Neural cell (in vitro differentiated cells): ENCODE measurements around the gene ABCB8. TPM values are rescaled to one million over a fixed set of nuclear protein-coding genes. Genes with fewer than 3 reads are reported as not detected.

Experiments used
- H2AFZ ChIP-seq: fragments of 200-600, 300-800 bp; sonication (generic), shearing (Covaris generic); 2 replicates; pipeline ENCODE4 v1.6.0; 2014; ENCODE audit warnings: low read depth, mild to moderate bottlenecking, antibody characterized with exemption, low read length, moderate library complexity
- H3F3A ChIP-seq: fragments of 200-600 bp; shearing (Covaris generic); 2 replicates; pipeline ENCODE4 v1.6.1; 2016; ENCODE audit warnings: mild to moderate bottlenecking, moderate library complexity, mixed read lengths, antibody characterized with exemption, low read length; ENCODE audit not compliant: insufficient read depth, poor library complexity, severe bottlenecking
- H3K27ac ChIP-seq: fragments of 200-600, 300-800 bp; sonication (generic), shearing (Covaris generic); 2 replicates; pipeline ENCODE4 v1.5.1; 2014; ENCODE audit warnings: mild to moderate bottlenecking, low read length, moderate library complexity
- H3K27me3 ChIP-seq: fragments of 300-800, 200-600 bp; sonication (generic), shearing (Covaris generic); 2 replicates; pipeline ENCODE4 v1.6.0; 2014; ENCODE audit warnings: mild to moderate bottlenecking, low read depth, low read length, moderate library complexity; ENCODE audit not compliant: insufficient read depth
- H3K36me3 ChIP-seq: fragments of 300-800, 200-600 bp; sonication (generic), shearing (Covaris generic); 2 replicates; pipeline ENCODE4 v1.5.1; 2014; ENCODE audit warnings: mild to moderate bottlenecking, antibody characterized with exemption, low read length, moderate library complexity; ENCODE audit not compliant: insufficient read depth
- H3K4me2 ChIP-seq: fragments of 300-800, 200-600 bp; sonication (generic), shearing (Covaris generic); 2 replicates; pipeline ENCODE4 v1.6.0; 2014; ENCODE audit warnings: mild to moderate bottlenecking, low read length
- H3K4me3 ChIP-seq: fragments of 300-800, 200-600 bp; sonication (generic), shearing (Covaris generic); 2 replicates; pipeline ENCODE4 v1.5.1; 2014; ENCODE audit warnings: mild to moderate bottlenecking, low read length, moderate library complexity
- H3K79me2 ChIP-seq: fragments of 200-600 bp; shearing (Covaris generic); replicated peaks from 2 replicates; pipeline ENCODE4 v1.6.0; 2014; ENCODE audit warnings: mild to moderate bottlenecking, low read length, moderate library complexity; ENCODE audit not compliant: insufficient read depth
- H3K9ac ChIP-seq: fragments of 300-800, 200-600 bp; sonication (generic), shearing (Covaris generic); 2 replicates; pipeline ENCODE4 v1.6.1; 2016; ENCODE audit warnings: mild to moderate bottlenecking, low read length, mixed read lengths
- H3K9me2 ChIP-seq: fragments of 200-600 bp; shearing (Covaris generic); 2 replicates; pipeline ENCODE4 v1.6.1; 2016; ENCODE audit warnings: mild to moderate bottlenecking, low read length, mixed read lengths; ENCODE audit not compliant: insufficient read depth
- H3K9me3 ChIP-seq: fragments of 200-600, 300-800 bp; sonication (generic), shearing (Covaris generic); 2 replicates; pipeline ENCODE4 v1.6.1; 2016; ENCODE audit warnings: mild to moderate bottlenecking, mixed run types, low read length, moderate library complexity, mixed read lengths
- H4K20me1 ChIP-seq: fragments of 200-600 bp; shearing (Covaris generic); 2 replicates; pipeline ENCODE4 v1.6.1; 2016; ENCODE audit warnings: mild to moderate bottlenecking, mixed run types; ENCODE audit not compliant: insufficient read depth
- CTCF ChIP-seq: fragments of 450-650 bp; IDR thresholded peaks from 2 replicates; pipeline ENCODE4 v1.5.1; 2014; ENCODE audit warnings: antibody characterized with exemption, mild to moderate bottlenecking, moderate library complexity; ENCODE audit not compliant: poor library complexity, severe bottlenecking
- EP300 ChIP-seq: fragments of 450-650 bp; conservative IDR thresholded peaks from 2 replicates; pipeline ENCODE4 v1.6.1; 2014; ENCODE audit warnings: antibody characterized with exemption, mild to moderate bottlenecking, moderate library complexity; ENCODE audit not compliant: poor library complexity, severe bottlenecking
- EZH2 ChIP-seq: fragments of 200-600, 300-800 bp; shearing (Covaris generic), sonication (generic); IDR thresholded peaks from 2 replicates; pipeline ENCODE4 v1.6.1; 2014; ENCODE audit warnings: antibody characterized with exemption, low read length, borderline replicate concordance, mild to moderate bottlenecking; ENCODE audit not compliant: insufficient read depth, poor library complexity, severe bottlenecking
- MXI1 ChIP-seq: fragments of 450-650 bp; conservative IDR thresholded peaks from 2 replicates; pipeline ENCODE4 v1.6.1; 2014; ENCODE audit warnings: antibody characterized with exemption, mild to moderate bottlenecking; ENCODE audit not compliant: poor library complexity, severe bottlenecking
- POLR2AphosphoS5 ChIP-seq: IDR thresholded peaks from 2 replicates; pipeline ENCODE4 v1.6.1; 2012
- RAD21 ChIP-seq: fragments of 450-650 bp; conservative IDR thresholded peaks from 2 replicates; pipeline ENCODE4 v1.6.1; 2014; ENCODE audit warnings: antibody characterized with exemption, mild to moderate bottlenecking, moderate library complexity
- REST ChIP-seq: IDR thresholded peaks from 2 replicates; pipeline ENCODE4 v1.6.1; 2012; ENCODE audit warnings: borderline replicate concordance
- SMC3 ChIP-seq: fragments of 450-650 bp; conservative IDR thresholded peaks from 2 replicates; pipeline ENCODE4 v1.6.1; 2014; ENCODE audit warnings: antibody characterized with exemption, mild to moderate bottlenecking, moderate library complexity; ENCODE audit not compliant: poor library complexity
- TAF1 ChIP-seq: IDR thresholded peaks from 2 replicates; pipeline ENCODE4 v1.6.1; 2012; ENCODE audit warnings: low read depth
- polyA plus RNA-seq: library from polyadenylated mRNA; depleted of rRNA; stranded (reverse); fragments of >200 nt; gene quantifications from 2 replicates; pipeline ENCODE4 v1.2.3, GENCODE V29; 2014

The ABCB8 gene
- polyA plus RNA-seq, 1 donor from 2014 or later = 40.5 TPM

- no peak overlapping the region for H3K4me3 ChIP-seq
- no peak overlapping the region for H3K9ac ChIP-seq
- no peaks in the 10 kb centered on the region for H3K9me2 ChIP-seq
- no peaks in the 10 kb centered on the region for H4K20me1 ChIP-seq
- TF ChIP-seq EZH2 (no peak), RAD21 (no peak), REST (no peak), TAF1 (no peak), MXI1 (no peak), POLR2AphosphoS5 (no peak), SMC3 (no peak), EP300 (no peak)
- no peak overlapping the region for H2AFZ ChIP-seq
- H3K4me2 ChIP-seq = no peak overlapping the region
- no peaks in the 10 kb centered on the region for H3F3A ChIP-seq
- H3K9me3 ChIP-seq = no peaks in the 10 kb centered on the region
- H3K79me2 ChIP-seq = peaks cover 3% of the 10 kb centered on the region
- H3K36me3 ChIP-seq = no peaks in the 10 kb centered on the region
- H3K27me3 ChIP-seq = no peaks in the 10 kb centered on the region
- no peak overlapping the region for H3K27ac ChIP-seq
Measured at GRCh38 chr7:151033864-151034249, 5.6 kb downstream of the ABCB8 start.

GRCh38 chr7:151034312-151035025 lies 6.2 kb downstream of the ABCB8 start:
- TF ChIP-seq TAF1 (no peak), MXI1 (no peak), EP300 (no peak), EZH2 (no peak), POLR2AphosphoS5 (no peak), REST (no peak), RAD21 (no peak), CTCF (no peak), SMC3 (no peak)

More at GRCh38 chr7:151034312-151035025, 6.2 kb downstream of the ABCB8 start:
- Histone ChIP-seq H3F3A (no peaks in the 10 kb centered on the region), H3K79me2 (no peaks in the 10 kb centered on the region), H3K9ac (no peak overlapping the region), H3K27ac (no peak overlapping the region), H4K20me1 (no peaks in the 10 kb centered on the region), H2AFZ (no peak overlapping the region), H3K27me3 (no peaks in the 10 kb centered on the region), H3K9me2 (no peaks in the 10 kb centered on the region), H3K4me2 (no peak overlapping the region), H3K4me3 (no peak overlapping the region), H3K9me3 (no peaks in the 10 kb centered on the region), H3K36me3 (no peaks in the 10 kb centered on the region)
